GM23338 (cell line): Measurements from ENCODE around the gene RIMS4. TPM values are rescaled to one million over a fixed set of nuclear protein-coding genes. Genes with fewer than 3 reads are reported as not detected.
A peak's percentile ranks its signal among the peaks of the same experiment; 100 is the strongest.

Source experiments
- ATAC-seq: fragments of 200-7000 bp; cut with Tn5 transposase; 3 replicates; pipeline ENCODE4 v1.9.1; 2020
- DNase-seq: peaks from one replicate; pipeline ENCODE4 v3.0.0-alpha.2; 2015; ENCODE audit warnings: low spot score
- H2AFZ ChIP-seq: fragments of 200-600 bp; sonication (generic); 2 replicates; pipeline ENCODE4 v1.8.0; 2016; ENCODE audit warnings: antibody characterized with exemption, mild to moderate bottlenecking, moderate library complexity
- H3F3A ChIP-seq: fragments of 200-600 bp; sonication (generic); replicated peaks from 2 replicates; pipeline ENCODE4 v1.8.0; 2017; ENCODE audit warnings: antibody characterized with exemption, mixed run types, low read depth
- H3K27ac ChIP-seq: fragments of 200-600 bp; sonication (generic); 2 replicates; pipeline ENCODE4 v1.6.1; 2016; ENCODE audit warnings: low read depth
- H3K27me3 ChIP-seq: fragments of 200-600 bp; sonication (generic); 2 replicates; pipeline ENCODE4 v1.8.0; 2016; ENCODE audit warnings: mild to moderate bottlenecking, mixed run types, moderate library complexity; ENCODE audit not compliant: insufficient read depth
- H3K36me3 ChIP-seq: fragments of 200-600 bp; sonication (generic); 2 replicates; pipeline ENCODE4 v1.8.0; 2016; ENCODE audit warnings: mild to moderate bottlenecking; ENCODE audit not compliant: insufficient read depth
- H3K4me1 ChIP-seq: fragments of 200-600 bp; sonication (generic); 2 replicates; pipeline ENCODE4 v1.8.0; 2016; ENCODE audit warnings: mild to moderate bottlenecking, moderate library complexity; ENCODE audit not compliant: insufficient read depth
- H3K4me2 ChIP-seq: fragments of 200-600 bp; sonication (generic); 2 replicates; pipeline ENCODE4 v1.7.1; 2017; ENCODE audit warnings: mixed run types
- H3K4me3 ChIP-seq: fragments of 200-600 bp; sonication (generic); 2 replicates; pipeline ENCODE4 v1.6.1; 2016; ENCODE audit warnings: mixed run types
- H3K79me2 ChIP-seq: fragments of 200-600 bp; sonication (generic); replicated peaks from 2 replicates; pipeline ENCODE4 v1.8.0; 2017; ENCODE audit warnings: mild to moderate bottlenecking; ENCODE audit not compliant: insufficient read depth
- H3K9me2 ChIP-seq: fragments of 200-600 bp; sonication (generic); 2 replicates; pipeline ENCODE4 v1.8.0; 2017; ENCODE audit not compliant: insufficient read depth
- H4K20me1 ChIP-seq: fragments of 200-600 bp; sonication (generic); replicated peaks from 2 replicates; pipeline ENCODE4 v1.8.0; 2017; ENCODE audit warnings: mild to moderate bottlenecking; ENCODE audit not compliant: insufficient read depth
- H3K27ac Mint-ChIP-seq: 2 replicates; pipeline ENCODE4 v1.8.0; 2020; ENCODE audit warnings: inconsistent platforms, mild to moderate bottlenecking, moderate library complexity, mixed read lengths
- H3K27me3 Mint-ChIP-seq: 3 replicates; pipeline ENCODE4 v1.8.0; 2022; ENCODE audit warnings: low read depth, mild to moderate bottlenecking, moderate library complexity, mixed read lengths, inconsistent platforms; ENCODE audit not compliant: insufficient read depth, poor library complexity
- H3K36me3 Mint-ChIP-seq: 3 replicates; pipeline ENCODE4 v1.8.0; 2021; ENCODE audit warnings: low read depth, mild to moderate bottlenecking, inconsistent platforms, moderate library complexity, mixed read lengths
- H3K4me1 Mint-ChIP-seq: 3 replicates; pipeline ENCODE4 v1.8.0; 2020; ENCODE audit warnings: mild to moderate bottlenecking, inconsistent platforms, mixed read lengths
- H3K4me3 Mint-ChIP-seq: 3 replicates; pipeline ENCODE4 v1.8.0; 2021; ENCODE audit warnings: moderate library complexity, mild to moderate bottlenecking, inconsistent platforms, mixed read lengths
- H3K9me3 Mint-ChIP-seq: 3 replicates; pipeline ENCODE4 v1.8.0; 2020; ENCODE audit warnings: moderate library complexity, mild to moderate bottlenecking, inconsistent platforms, mixed read lengths
- CTCF ChIP-seq, 2 experiments: fragments of 200-600 bp in 1 of 2; sonication (generic) in 1 of 2; conservative IDR thresholded peaks; 2 replicates each; pipeline versions ENCODE4 v1.5.1 to v1.6.1; 2016 to 2017; ENCODE audit warnings: antibody characterized with exemption in 2 of 2, low read depth in 2 of 2, mild to moderate bottlenecking in 2 of 2, moderate library complexity in 1 of 2
- EZH2 ChIP-seq: fragments of 200-600 bp; sonication (generic); IDR thresholded peaks from one replicate; pipeline ENCODE4 v1.8.0; 2017; ENCODE audit warnings: antibody characterized with exemption, mild to moderate bottlenecking, low read depth; ENCODE audit not compliant: unreplicated experiment
- EZH2phosphoT487 ChIP-seq: fragments of 200-600 bp; sonication (generic); IDR thresholded peaks from one replicate; pipeline ENCODE4 v1.8.1; 2018; ENCODE audit warnings: antibody characterized with exemption; ENCODE audit not compliant: unreplicated experiment
- NANOG ChIP-seq: IDR thresholded peaks from 2 replicates; pipeline ENCODE4 v1.6.1; 2016; ENCODE audit warnings: antibody characterized with exemption, borderline replicate concordance
- POLR2AphosphoS5 ChIP-seq: IDR thresholded peaks from 2 replicates; pipeline ENCODE4 v1.6.1; 2016; ENCODE audit warnings: antibody characterized with exemption, low read depth
- REST ChIP-seq: IDR thresholded peaks from one replicate; pipeline ENCODE4 v1.6.1; 2018; ENCODE audit warnings: antibody characterized with exemption; ENCODE audit not compliant: unreplicated experiment
- STAT1 ChIP-seq: IDR thresholded peaks from one replicate; pipeline ENCODE4 v1.6.1; 2016; ENCODE audit warnings: antibody characterized with exemption; ENCODE audit not compliant: unreplicated experiment
- ZNF114 ChIP-seq: fragments of 250-450 bp; sonication (Bioruptor Pico); IDR thresholded peaks from 2 replicates; pipeline ENCODE4 v1.5.0; 2020; ENCODE audit warnings: mild to moderate bottlenecking, moderate library complexity
- polyA plus RNA-seq: library from polyadenylated mRNA; unstranded; fragments of >200 nt; fragmentation: Nextera tagmentation; extraction: Ambion mirVana; gene quantifications from 2 replicates; pipeline ENCODE4 v1.2.1, GENCODE V29; 2016
- total RNA-seq: library from RNA; depleted of rRNA; stranded (reverse); fragments of >200 nt; shearing (Covaris generic); gene quantifications from 2 replicates; pipeline ENCODE4 v1.2.3, GENCODE V29; 2014

The RIMS4 gene
- total and polyA plus RNA-seq, 2 experiments from 2014 or later, result 3.5 to 39.7 TPM

GRCh38 chr20:44745598-44746366 is 64.6 kb downstream of the RIMS4 start, which contains the start of gene KCNK15:
Gene KCNK15 (plus strand): TSS chr20:44745865. CDS start chr20:44745911, 46 bp downstream.
- no peaks in the 10 kb centered on the region for H3K79me2 ChIP-seq
- no peaks in the 10 kb centered on the region for H4K20me1 ChIP-seq
- peaks cover 25% of the 10 kb centered on the region for H3K27me3 ChIP-seq
- DNase-seq (peak; percentile 73), ATAC-seq (peak; percentile 63)
- no peaks in the 10 kb centered on the region for H3K9me2 ChIP-seq
- Mint-ChIP-seq H3K27ac (no peak within 1 kb of the TSS), H3K9me3 (no peaks in the 10 kb centered on the region), H3K4me1 (peaks cover 18% of the 10 kb centered on the region), H3K36me3 (no peaks in the 10 kb centered on the region), H3K4me3 (peak within 1 kb of the TSS; percentile 76), H3K27me3 (peaks cover 39% of the 10 kb centered on the region)
- no peak for TF ChIP-seq ZNF114 (CRISPR knock-in tag)
- no peak for TF ChIP-seq CTCF (conservative IDR thresholded peaks at IDR 0.05; ENCODE audit: low read depth in 2 of 2)
- no peak for TF ChIP-seq STAT1
- peaks cover 12% of the 10 kb centered on the region for H3K4me1 ChIP-seq
- H3K4me2 ChIP-seq, result peak within 1 kb of the TSS; percentile 96
- H2AFZ ChIP-seq, result peak within 1 kb of the TSS; percentile 94
- peak within 1 kb of the TSS; percentile 83 for H3K4me3 ChIP-seq
- H3F3A ChIP-seq, result peaks cover 22% of the 10 kb centered on the region
- H3K27ac ChIP-seq, result no peak within 1 kb of the TSS
- H3K36me3 ChIP-seq, result no peaks in the 10 kb centered on the region

- Histone ChIP-seq H3K4me2 (0 out of 2 replicates have a peak overlapping the region, but pooled peaks have one; percentile 96), H3K4me1 (peaks cover 12% of the 10 kb centered on the region), H3F3A (peaks cover 22% of the 10 kb centered on the region), H3K79me2 (no peaks in the 10 kb centered on the region), H3K27me3 (peaks cover 25% of the 10 kb centered on the region), H3K4me3 (peak overlapping the region; percentile 83), H2AFZ (no peak overlapping the region), H4K20me1 (no peaks in the 10 kb centered on the region), H3K9me2 (no peaks in the 10 kb centered on the region), H3K27ac (no peak overlapping the region), H3K36me3 (no peaks in the 10 kb centered on the region)
- no peaks in the 10 kb centered on the region for H3K36me3 Mint-ChIP-seq
- no peaks in the 10 kb centered on the region for H3K9me3 Mint-ChIP-seq
- no peak overlapping the region for H3K27ac Mint-ChIP-seq
- peaks cover 39% of the 10 kb centered on the region for H3K27me3 Mint-ChIP-seq
- ATAC-seq, result no peak
- H3K4me1 Mint-ChIP-seq, result peaks cover 18% of the 10 kb centered on the region
- H3K4me3 Mint-ChIP-seq, result peak overlapping the region; percentile 72
- no peak for DNase-seq
- TF ChIP-seq STAT1 (no peak), NANOG (no peak), EZH2 (no peak), ZNF114 (CRISPR knock-in tag) (no peak), EZH2phosphoT487 (no peak), CTCF (conservative IDR thresholded peaks at IDR 0.05; ENCODE audit: low read depth in 2 of 2) (no peak), REST (no peak), POLR2AphosphoS5 (no peak)
Measured at GRCh38 chr20:44745122-44745597, 65.2 kb downstream of the RIMS4 start.
